Pancreas (tissue), 10 donors: ENCODE measurements around the gene CTDSP2. TPM values are rescaled to one million over a fixed set of nuclear protein-coding genes. Genes with fewer than 3 reads are reported as not detected.
"Not testable (repeated sequence)": the region's sequence is repeated elsewhere in the genome, so short reads cannot be mapped to it uniquely, and the experiment has no call there.

ENCODE experiments used
- ATAC-seq, 4 donors: fragments of 200-7000 bp; cut with Tn5 transposase; one replicate each; pipeline versions ENCODE4 v1.8.0 to v1.9.1; 2020; ENCODE audit warnings: mild to moderate bottlenecking in 4 of 4, moderate library complexity in 4 of 4
- DNase-seq, 6 donors: peaks; one replicate each; pipeline ENCODE4 v3.0.0-alpha.2; 2020
- FAIRE-seq: peaks from 2 replicates; lab custom pipeline; 2012; peaks lifted over from hg19 to GRCh38; lab: Jason Lieb, UNC
- H3K27ac ChIP-seq, 4 donors: fragments of 200-600 bp; sonication (generic); 1 replicate in 3 of 4; 2 replicates in 1 of 4; pipeline versions ENCODE4 v1.5.0 to v1.8.0; 2020
- H3K27me3 ChIP-seq, 4 donors: fragments of 200-600 bp; one replicate each; pipeline ENCODE4 v1.8.0; 2021
- H3K36me3 ChIP-seq, 3 donors: fragments of 200-600 bp; sonication (generic) in 1 of 3; one replicate each; pipeline versions ENCODE4 v1.5.0 to v1.8.0; 2020 to 2021
- H3K4me1 ChIP-seq, 3 donors: fragments of 200-600 bp; one replicate each; pipeline ENCODE4 v1.8.0; 2021
- H3K4me3 ChIP-seq, 4 donors: fragments of 200-600 bp; sonication (generic) in 2 of 4; one replicate each; pipeline versions ENCODE4 v1.5.0 to v1.8.0; 2020 to 2021
- H3K9me3 ChIP-seq, 4 donors: fragments of 200-600 bp; one replicate each; pipeline ENCODE4 v1.8.0; 2021
- CTCF ChIP-seq, 4 donors: fragments of 200-600 bp; sonication (generic) in 3 of 4; IDR thresholded peaks; one replicate each; pipeline versions ENCODE4 v1.5.0 to v1.8.0; 2021; ENCODE audit warnings: antibody characterized with exemption in 4 of 4
- WGBS, 2 donors: extraction: QIAGEN DNeasy Blood & Tissue Kit; methylation state at CpG; one replicate each; pipeline ENCODE4 v1.1.7; 2013; 5-methylcytosine and 5-hydroxymethylcytosine counted together
- intact Hi-C, 3 donors: fragments of 100-400 bp; cut with DNase I; formaldehyde crosslinking; loops; one replicate each; pipeline versions ENCODE4 v1.11.1 to v1.14.2; 2022
- polyA plus RNA-seq, 2 donors: library from polyadenylated mRNA; stranded (reverse); fragments of 200-250 nt; gene quantifications; one replicate each; pipeline ENCODE4 v1.2.3, GENCODE V29; 2013
- total RNA-seq, 6 donors: library from RNA; stranded (reverse); fragmentation: NEBNext Ultra II Directional in 4 of 6; extraction: Animal tissue kit (Norgen Biotek cat#: 25700) in 4 of 6; gene quantifications; one replicate each; pipeline versions ENCODE4 v1.2.1 to v1.2.4, GENCODE V29; 2021 to 2023
- donor health status: healthy with polysubstance abuse.
- donor health status: DM: no; HTN: no; CAD: no; lungs with moderate emphysema.
- donor health status: DM: no; HTN: no; CAD: no.
- donor health status: control.
- donor health status: control.
- donor health status: Bipolar disorder and iron deficiency.
- donor health status: DM: yes; HTN: yes; CAD: no.
- donor health status: DM: no; HTN: no; CAD: no.
- donor health status: DM: no; HTN: no; CAD: no.
- donor health status: DM: yes; HTN: yes; CAD: no.

CTDSP2 gene
- total and polyA plus RNA-seq, 8 donors = 38.7 to 165 (median 90.3) TPM

GRCh38 chr12:57852200-57852599, 5.7 kb upstream of the CTDSP2 start:
- 34 to 48% methylated on average over 7 to 11 of the region's 11 CpGs for WGBS, 2 donors
- Histone ChIP-seq H3K4me1 (no peaks in the 10 kb centered on the region), H3K36me3 (no peaks in the 10 kb centered on the region), H3K27me3 (no peaks in the 10 kb centered on the region), H3K27ac (no peak overlapping the region), H3K4me3 (peak overlapping the region; percentile 2 to 39 (median 30)), H3K9me3 (no peaks in the 10 kb centered on the region)
- intact Hi-C loops = no loop called here
- ATAC-seq = peak in 3 of 4 donors; percentile 22 to 43 (median 39)
- no peak for DNase-seq
- no peak for FAIRE-seq
- TF ChIP-seq CTCF (IDR thresholded peaks at IDR 0.05) = no peak

GRCh38 chr12:57851552-57851951, 5.0 kb upstream of the CTDSP2 start:
- DNase-seq = no peak
- no peaks in the 10 kb centered on the region for H3K27me3 ChIP-seq
- no peak for TF ChIP-seq CTCF (IDR thresholded peaks at IDR 0.05)
- no peak for FAIRE-seq
- no peaks in the 10 kb centered on the region for H3K9me3 ChIP-seq
- H3K36me3 ChIP-seq = no peaks in the 10 kb centered on the region
- ATAC-seq = no peak
- H3K27ac ChIP-seq = no peak overlapping the region
- 69 to 100% methylated on average over 1 of the region's 1 CpG for WGBS, 2 donors
- no peak overlapping the region for H3K4me3 ChIP-seq
- intact Hi-C loops = no loop called here
- H3K4me1 ChIP-seq = no peaks in the 10 kb centered on the region

GRCh38 chr12:57850854-57851430, 4.4 kb upstream of the CTDSP2 start:
- Histone ChIP-seq H3K27me3 (no peaks in the 10 kb centered on the region), H3K36me3 (no peaks in the 10 kb centered on the region), H3K4me1 (no peaks in the 10 kb centered on the region), H3K27ac (no peak overlapping the region), H3K9me3 (no peaks in the 10 kb centered on the region), H3K4me3 (no peak overlapping the region)
- WGBS, 2 donors = 48 to 55% methylated on average over 6 of the region's 6 CpGs
- intact Hi-C loops = no loop called here
- DNase-seq (no peak), ATAC-seq (no peak), FAIRE-seq (no peak)
- no peak for TF ChIP-seq CTCF (IDR thresholded peaks at IDR 0.05)

GRCh38 chr12:57849447-57849846, 2.9 kb upstream of the CTDSP2 start:
- WGBS, 2 donors = 90 to 91% methylated on average over 3 of the region's 3 CpGs
- FAIRE-seq, ATAC-seq, H3K4me1 ChIP-seq, H3K4me3 ChIP-seq, intact Hi-C loops, H3K27me3 ChIP-seq, H3K9me3 ChIP-seq, DNase-seq, H3K27ac ChIP-seq, H3K36me3 ChIP-seq: not testable (repeated sequence)

GRCh38 chr12:57849035-57849434, 2.5 kb upstream of the CTDSP2 start:
- Histone ChIP-seq H3K4me3 (no peak overlapping the region), H3K27me3 (no peaks in the 10 kb centered on the region), H3K36me3 (no peaks in the 10 kb centered on the region), H3K4me1 (peaks cover 2 to 5% (median 3%) of the 10 kb centered on the region in 3 donors), H3K9me3 (no peaks in the 10 kb centered on the region), H3K27ac (no peak overlapping the region)
- DNase-seq (no peak), FAIRE-seq (no peak), ATAC-seq (no peak)
- no peak for TF ChIP-seq CTCF (IDR thresholded peaks at IDR 0.05)
- 75 to 89% methylated on average over 2 of the region's 2 CpGs for WGBS, 2 donors
- intact Hi-C loops = no loop called here
